Activated gamma-delta T cell (primary cell): ENCODE data around the gene TMEM176B.

Source experiments
- DNase-seq: peaks from one replicate; lab custom pipeline; 2025; lab: John Stamatoyannopoulos, UW

Gene TMEM176B

DNA sequence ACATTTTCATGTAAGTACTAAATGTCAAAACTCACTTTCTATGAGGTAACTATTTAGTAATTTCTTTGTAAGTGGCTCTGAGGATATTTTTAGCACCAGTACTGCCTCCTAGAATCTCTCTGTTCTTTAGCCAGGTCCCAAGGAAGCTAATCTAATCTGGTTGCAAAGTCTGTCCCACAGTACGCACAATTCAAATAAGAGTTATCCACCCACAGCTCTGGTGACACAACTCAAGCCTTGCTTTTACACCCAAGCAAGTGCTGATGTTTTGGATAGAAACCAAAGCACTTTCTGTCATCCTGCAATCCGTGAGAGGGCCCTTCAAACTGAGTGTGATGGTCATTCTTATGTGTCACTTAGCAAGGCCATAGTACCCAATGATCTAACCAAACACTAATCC, 48.5 kb downstream of the TMEM176B start:
- DNase-seq: no peak

DNA sequence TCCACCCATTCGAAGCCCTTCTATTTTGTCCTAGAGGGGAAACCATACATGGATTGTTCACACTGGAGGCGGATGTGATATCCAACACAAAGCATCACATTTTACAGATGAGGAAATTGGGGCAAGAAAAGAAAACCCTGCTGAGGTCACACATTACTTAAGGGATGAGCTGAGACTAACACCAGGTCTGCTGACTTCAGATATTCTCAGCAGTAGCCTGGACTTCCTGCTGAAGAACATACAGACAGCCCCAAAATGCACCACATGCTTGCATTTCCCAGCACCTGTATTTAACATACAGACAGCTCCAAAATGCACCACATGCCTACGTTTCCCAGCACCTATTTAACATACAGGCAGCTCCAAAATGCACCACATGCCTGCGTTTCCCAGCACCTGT, 51.8 kb downstream of the TMEM176B start:
- DNase-seq: no peak

DNA sequence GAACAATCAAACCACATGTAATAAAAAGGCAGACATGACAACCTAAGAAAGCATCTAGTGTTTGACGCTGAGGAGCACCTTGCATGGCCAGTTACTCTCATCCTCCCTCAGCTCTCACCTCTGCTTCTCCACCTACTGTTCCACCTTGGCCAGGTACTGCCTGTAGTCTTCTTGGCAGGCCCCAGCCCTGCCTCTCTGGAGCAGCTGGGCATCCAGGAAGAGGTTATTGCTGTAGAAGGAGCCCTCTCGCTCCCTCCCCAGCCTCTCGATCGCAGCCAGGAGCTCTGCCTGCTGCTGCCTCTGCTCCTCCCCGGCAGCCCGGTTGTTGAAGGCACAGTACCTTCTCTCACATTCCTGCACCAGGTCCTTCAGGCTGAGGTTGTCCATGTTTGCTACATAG, 53.2 kb downstream of the TMEM176B start:
- DNase-seq: no peak

DNA sequence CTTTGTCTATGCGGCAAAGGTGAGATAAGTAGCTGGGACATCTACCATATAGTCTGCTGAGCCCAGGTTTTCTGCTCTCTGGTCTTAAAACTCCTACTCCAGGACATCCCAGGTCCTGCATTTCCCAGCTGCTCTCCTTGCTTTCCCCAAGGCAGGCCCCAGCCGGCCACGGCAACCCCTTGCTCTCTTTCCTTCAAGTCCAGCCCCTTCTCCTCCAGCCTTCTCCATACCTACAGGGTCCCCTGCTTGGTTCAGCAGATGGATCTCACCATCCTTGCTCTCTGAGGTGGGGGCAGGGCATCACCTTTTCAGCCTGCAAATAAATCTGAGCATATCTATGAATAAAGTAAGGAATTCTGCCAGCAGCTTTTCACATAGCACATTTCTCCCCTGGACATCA, 54.3 kb downstream of the TMEM176B start:
- DNase-seq: no peak

DNA sequence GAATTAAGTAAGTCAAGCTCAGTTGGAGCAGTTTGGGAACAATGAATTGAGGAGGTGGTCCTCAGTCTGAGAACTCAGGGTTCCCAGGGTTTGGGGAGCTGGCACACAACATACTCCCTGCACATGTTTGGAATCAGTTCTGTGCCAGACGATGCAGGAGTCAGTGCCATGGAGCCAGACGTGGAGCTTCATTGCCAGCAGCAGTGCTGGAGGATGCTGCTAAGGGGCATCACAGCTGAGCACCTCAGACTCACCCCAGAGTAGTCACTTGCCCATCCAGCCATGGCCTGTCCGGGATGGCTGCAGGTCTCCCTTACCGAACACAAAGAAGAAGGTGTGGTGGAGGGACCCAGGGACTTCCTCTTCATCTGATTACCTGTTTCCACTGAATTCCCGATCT, 55.1 kb downstream of the TMEM176B start:
- no peak for DNase-seq

DNA sequence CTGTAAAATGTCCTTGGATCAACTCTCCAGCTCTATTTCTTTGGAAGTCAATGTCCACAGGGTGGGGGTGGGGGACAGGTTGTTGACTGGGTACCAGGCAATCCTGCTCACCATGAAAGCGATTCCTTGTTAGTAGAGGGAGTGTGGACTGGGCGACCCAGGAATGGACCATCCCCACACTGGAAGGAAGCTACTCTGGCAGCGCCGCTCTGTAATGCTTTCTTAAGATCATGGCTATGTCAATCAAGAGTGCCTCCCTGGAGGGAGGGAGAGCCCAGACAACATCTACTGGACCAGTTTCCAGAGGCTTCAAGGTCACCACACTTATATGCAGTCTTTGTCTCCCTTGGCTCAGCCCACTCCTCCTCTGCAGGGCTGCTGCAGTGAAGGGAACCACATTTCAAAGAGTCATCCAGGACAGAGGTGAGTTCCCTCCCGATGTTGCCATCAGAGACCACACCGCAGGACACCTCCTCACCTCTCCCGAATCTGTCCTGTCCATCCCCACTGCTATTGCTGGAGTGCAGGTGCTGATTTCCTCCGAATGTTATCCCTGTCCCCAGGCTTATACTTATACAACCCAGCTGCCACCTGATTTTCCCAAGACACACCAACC, 56.0 kb downstream of the TMEM176B start:
- no peak for DNase-seq

DNA sequence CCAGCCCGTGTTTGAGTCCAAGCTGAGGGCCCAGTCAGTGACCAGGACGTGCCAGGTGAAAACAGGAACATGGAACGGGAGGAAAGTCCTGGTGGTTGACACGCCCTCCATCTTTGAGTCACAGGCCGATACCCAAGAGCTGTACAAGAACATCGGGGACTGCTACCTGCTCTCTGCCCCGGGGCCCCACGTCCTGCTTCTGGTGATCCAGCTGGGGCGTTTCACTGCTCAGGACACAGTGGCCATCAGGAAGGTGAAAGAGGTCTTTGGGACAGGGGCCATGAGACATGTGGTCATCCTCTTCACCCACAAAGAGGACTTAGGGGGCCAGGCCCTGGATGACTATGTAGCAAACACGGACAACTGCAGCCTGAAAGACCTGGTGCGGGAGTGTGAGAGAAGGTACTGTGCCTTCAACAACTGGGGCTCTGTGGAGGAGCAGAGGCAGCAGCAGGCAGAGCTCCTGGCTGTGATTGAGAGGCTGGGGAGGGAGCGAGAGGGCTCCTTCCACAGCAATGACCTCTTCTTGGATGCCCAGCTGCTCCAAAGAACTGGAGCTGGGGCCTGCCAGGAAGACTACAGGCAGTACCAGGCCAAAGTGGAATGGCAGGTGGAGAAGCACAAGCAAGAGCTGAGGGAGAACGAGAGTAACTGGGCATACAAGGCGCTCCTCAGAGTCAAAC, 57.7 kb downstream of the TMEM176B start:
- DNase-seq: no peak
